NCI-H2196 treated with DMSO at 0.1 percent for 48 hours (cell line): ENCODE measurements around the gene LMNTD2.

Experiments
- DNase-seq: peaks from one replicate; lab custom pipeline; 2025; ENCODE audit not compliant: unreplicated experiment; lab: John Stamatoyannopoulos, UW

The LMNTD2 gene

GRCh38 chr11:568306-569157 is 8.0 kb upstream of the LMNTD2 start:
- DNase-seq = peak; percentile 93

GRCh38 chr11:567629-568292 is 7.2 kb upstream of the LMNTD2 start:
- no peak for DNase-seq

- no peak for DNase-seq
These were observed 6.6 kb upstream of the LMNTD2 start for GRCh38 chr11:567011-567628.

GRCh38 chr11:565921-566509 is 5.5 kb upstream of the LMNTD2 start:
- DNase-seq = no peak

- DNase-seq = no peak
These were observed 3.5 kb upstream of the LMNTD2 start for GRCh38 chr11:563812-564578.

GRCh38 chr11:563066-563811 is 2.7 kb upstream of the LMNTD2 start:
- DNase-seq = no peak

GRCh38 chr11:562046-562645 is 1.6 kb upstream of the LMNTD2 start:
- DNase-seq = no peak

- no peak for DNase-seq
These were observed 838 bp upstream of the LMNTD2 start for GRCh38 chr11:561148-562003.

- no peak for DNase-seq
These were observed 730 bp downstream of the LMNTD2 start for GRCh38 chr11:559712-560304.

- DNase-seq = no peak
These were observed 1.4 kb downstream of the LMNTD2 start for GRCh38 chr11:559020-559620.

- DNase-seq = no peak
These were observed 2.0 kb downstream of the LMNTD2 start for GRCh38 chr11:558503-558902.

- DNase-seq = no peak
These were observed 3.0 kb downstream of the LMNTD2 start for GRCh38 chr11:557328-558132.

- DNase-seq = no peak
These were observed 3.8 kb downstream of the LMNTD2 start for GRCh38 chr11:556662-557256.

GRCh38 chr11:555780-556661 is 4.5 kb downstream of the LMNTD2 start:
- no peak for DNase-seq

GRCh38 chr11:555227-555779 is 5.2 kb downstream of the LMNTD2 start:
- DNase-seq = no peak
